Measurements from ENCODE around the gene JARID2. TPM values are rescaled to one million over a fixed set of nuclear protein-coding genes. Genes with fewer than 3 reads are reported as not detected.

The JARID2 gene
- total RNA-seq, 1 experiment from 2014 or later = 23.6 TPM

- H3K4me2 ChIP-seq (ENCODE audit: low read length) = no peak overlapping the region
- no peaks in the 10 kb centered on the region for H3K4me1 ChIP-seq (ENCODE audit: control insufficient read depth in 1 of 2, insufficient read depth in 2 of 2, low read length in 2 of 2)
- no peak overlapping the region for H2AFZ ChIP-seq (ENCODE audit: low read depth, low read length, poor library complexity, severe bottlenecking)
- no peak overlapping the region for H3K9ac ChIP-seq (ENCODE audit: low read length)
- no peaks in the 10 kb centered on the region for H4K20me1 ChIP-seq (ENCODE audit: insufficient read depth)
- ChIA-PET POLR2A (no interaction called here), RAD21 (ENCODE audit: low non-redundant PET in 1 of 2, low total read pairs in 2 of 2, uncharacterized antibody in 2 of 2, unreplicated experiment in 2 of 2) (interaction anchor here in 1 of 2 experiments (0.7 kb wide), 1 partner anchor 733 kb away, joined by 3 read pairs; no protein-coding TSS in a partner anchor), CTCF (no interaction called here)
- DNase-seq (ENCODE audit: low read depth, low spot score) = no peak
- no peaks in the 10 kb centered on the region for H3K27me3 ChIP-seq (ENCODE audit: insufficient read depth, low read length)
- H3K27ac ChIP-seq (ENCODE audit: low read depth, low read length) = no peak overlapping the region
- BruUV-seq (replicated peaks) = no TSS peak
- no peak for ATAC-seq
- H3K9me2 ChIP-seq (ENCODE audit: insufficient read depth) = no peaks in the 10 kb centered on the region
- no peak overlapping the region for H3K4me3 ChIP-seq (replicated peaks in 1 of 2; ENCODE audit: low read depth in 1 of 2, low read length in 2 of 2)
- H3K79me2 ChIP-seq (ENCODE audit: insufficient read depth, low read length) = no peaks in the 10 kb centered on the region
- H3K36me3 ChIP-seq (ENCODE audit: control insufficient read depth in 1 of 2, insufficient read depth in 2 of 2, low read length in 2 of 2) = peaks cover 3 to 8% of the 10 kb centered on the region in 2 experiments; a peak in 2 of 4 replicates
- intact Hi-C loops (cut with micrococcal nuclease) = no loop called here
- no peaks in the 10 kb centered on the region for H3K9me3 ChIP-seq (ENCODE audit: control insufficient read depth in 1 of 2, insufficient read depth in 1 of 2, low read depth in 1 of 2, low read length in 2 of 2)
- TF ChIP-seq SIN3A (IDR thresholded peaks at IDR 0.05; ENCODE audit: low read depth) (no peak), JUND (IDR thresholded peaks at IDR 0.05) (no peak), RAD21 (IDR thresholded peaks at IDR 0.05; ENCODE audit: low read depth) (no peak), ELF1 (IDR thresholded peaks at IDR 0.05; ENCODE audit: borderline replicate concordance, low read depth) (no peak), ZFX (IDR thresholded peaks at IDR 0.05) (no peak), CEBPB (IDR thresholded peaks at IDR 0.05; ENCODE audit: low read depth) (no peak), ATF3 (IDR thresholded peaks at IDR 0.05) (no peak)
Measured at GRCh38 chr6:15519681-15520080, 273.8 kb downstream of the JARID2 start.

- Histone ChIP-seq H3K27ac (ENCODE audit: low read depth, low read length) (no peak overlapping the region), H3K4me1 (ENCODE audit: control insufficient read depth in 1 of 2, insufficient read depth in 2 of 2, low read length in 2 of 2) (no peaks in the 10 kb centered on the region), H3K9me3 (ENCODE audit: control insufficient read depth in 1 of 2, insufficient read depth in 1 of 2, low read depth in 1 of 2, low read length in 2 of 2) (no peaks in the 10 kb centered on the region), H3K27me3 (ENCODE audit: insufficient read depth, low read length) (no peaks in the 10 kb centered on the region), H3K4me2 (ENCODE audit: low read length) (no peak overlapping the region), H3K9me2 (ENCODE audit: insufficient read depth) (no peaks in the 10 kb centered on the region), H3K36me3 (ENCODE audit: control insufficient read depth in 1 of 2, insufficient read depth in 2 of 2, low read length in 2 of 2) (peaks cover 3 to 8% of the 10 kb centered on the region in 2 experiments; a peak in 2 of 4 replicates), H3K9ac (ENCODE audit: low read length) (no peak overlapping the region), H4K20me1 (ENCODE audit: insufficient read depth) (no peaks in the 10 kb centered on the region), H3K79me2 (ENCODE audit: insufficient read depth, low read length) (no peaks in the 10 kb centered on the region), H2AFZ (ENCODE audit: low read depth, low read length, poor library complexity, severe bottlenecking) (no peak overlapping the region), H3K4me3 (replicated peaks in 1 of 2; ENCODE audit: low read depth in 1 of 2, low read length in 2 of 2) (no peak overlapping the region)
- ChIA-PET RAD21 (ENCODE audit: low non-redundant PET in 1 of 2, low total read pairs in 2 of 2, uncharacterized antibody in 2 of 2, unreplicated experiment in 2 of 2) (no interaction called here), POLR2A (no interaction called here), CTCF (no interaction called here)
- TSS peak; percentile 19 for BruUV-seq (replicated peaks)
- TF ChIP-seq ZFX (IDR thresholded peaks at IDR 0.05) = no peak
- TF ChIP-seq SRF (IDR thresholded peaks at IDR 0.05; ENCODE audit: low read depth) = no peak
- TF ChIP-seq ELF1 (IDR thresholded peaks at IDR 0.05; ENCODE audit: borderline replicate concordance, low read depth) = no peak
- TF ChIP-seq JUND (IDR thresholded peaks at IDR 0.05) = no peak
- TF ChIP-seq YY1 (IDR thresholded peaks at IDR 0.05; ENCODE audit: extremely low read depth, insufficient replicate concordance, low read depth, low read length) = no peak
- TF ChIP-seq POLR2AphosphoS5 (IDR thresholded peaks at IDR 0.05; ENCODE audit: low read depth, low read length) = no peak
- TF ChIP-seq MAX (IDR thresholded peaks at IDR 0.05) = no peak
- no peak for TF ChIP-seq FOSL1 (IDR thresholded peaks at IDR 0.05; ENCODE audit: low read depth)
- TF ChIP-seq ZNF274 (IDR thresholded peaks at IDR 0.05; ENCODE audit: low read depth, low read length) = no peak
- intact Hi-C loops (cut with micrococcal nuclease) = no loop called here
- no peak for DNase-seq (ENCODE audit: low read depth, low spot score)
- no peak for ATAC-seq
Measured at GRCh38 chr6:15520626-15521203, 274.8 kb downstream of the JARID2 start.
